Lung microvascular endothelial cell (primary cell): ENCODE measurements around the gene VWA8. TPM values are rescaled to one million over a fixed set of nuclear protein-coding genes. Genes with fewer than 3 reads are reported as not detected.
"Not testable (repeated sequence)": the region's sequence is repeated elsewhere in the genome, so short reads cannot be mapped to it uniquely, and the experiment has no call there.

Experiments used
- DNase-seq, 2 donors: peaks; one replicate each; pipeline versions ENCODE4 v3.0.0 to v3.0.0-alpha.2; 2010; ENCODE audit warnings: low read depth in 2 of 2
- total RNA-seq: library from RNA; depleted of rRNA; stranded (reverse); fragments of >200 nt; gene quantifications from 2 replicates; pipeline ENCODE4 v1.2.1, GENCODE V29; 2014

VWA8 gene
- total RNA-seq, 1 donor from 2014 or later: 5.4 TPM

DNA sequence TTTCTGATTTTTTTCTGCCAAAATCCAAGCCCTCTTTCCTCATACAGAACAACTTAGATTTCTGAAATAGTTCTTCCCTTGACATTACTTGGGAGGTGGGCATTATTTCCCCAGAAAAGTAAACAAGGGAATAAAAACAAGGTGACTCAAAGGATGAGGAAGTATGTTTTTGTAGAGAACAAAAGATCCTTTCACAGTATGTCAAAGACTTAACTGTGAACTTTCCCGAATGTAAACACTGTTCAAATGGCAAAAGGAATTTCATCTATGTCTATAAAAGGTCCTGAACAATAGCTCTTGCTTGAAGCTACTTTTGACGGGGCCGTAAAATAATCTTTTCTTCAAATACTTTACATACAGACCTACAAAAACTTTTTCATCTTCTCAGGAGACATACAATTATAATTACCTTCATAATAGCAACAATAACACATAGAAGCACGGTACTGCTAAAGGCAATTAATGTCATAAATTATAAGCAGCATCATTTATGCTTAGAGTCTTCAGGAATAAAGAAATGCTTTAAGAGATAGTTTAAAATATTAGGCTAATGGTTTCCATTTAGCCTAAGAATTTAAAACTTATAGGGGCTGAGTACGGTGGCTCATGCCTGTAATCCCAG, 312.5 kb downstream of the VWA8 start:
- peak; percentile 33 to 93 for DNase-seq

- DNase-seq: peak; percentile 28 to 74
These were observed 313.1 kb downstream of the VWA8 start for GRCh38 chr13:41647699-41648313.

DNA sequence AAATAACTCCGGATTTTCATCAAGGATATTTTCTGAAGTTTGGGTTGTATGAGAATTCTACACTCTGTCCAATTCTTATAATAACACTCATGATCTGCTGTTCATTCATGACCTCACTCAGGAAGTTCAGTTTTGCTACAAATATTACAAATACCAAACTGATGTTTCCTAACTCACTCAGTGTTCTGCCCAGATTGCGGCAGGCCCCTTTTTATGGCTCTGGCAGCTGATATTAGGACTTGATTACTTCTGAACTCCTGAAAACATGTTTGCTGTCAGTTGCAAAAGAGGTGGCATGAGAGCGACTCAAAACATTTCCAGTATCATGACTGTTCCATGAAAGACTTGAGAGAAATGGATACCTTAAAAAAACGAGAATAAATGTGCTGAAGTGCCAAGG, 315.6 kb downstream of the VWA8 start:
- peak; percentile 88 to 95 for DNase-seq

DNA sequence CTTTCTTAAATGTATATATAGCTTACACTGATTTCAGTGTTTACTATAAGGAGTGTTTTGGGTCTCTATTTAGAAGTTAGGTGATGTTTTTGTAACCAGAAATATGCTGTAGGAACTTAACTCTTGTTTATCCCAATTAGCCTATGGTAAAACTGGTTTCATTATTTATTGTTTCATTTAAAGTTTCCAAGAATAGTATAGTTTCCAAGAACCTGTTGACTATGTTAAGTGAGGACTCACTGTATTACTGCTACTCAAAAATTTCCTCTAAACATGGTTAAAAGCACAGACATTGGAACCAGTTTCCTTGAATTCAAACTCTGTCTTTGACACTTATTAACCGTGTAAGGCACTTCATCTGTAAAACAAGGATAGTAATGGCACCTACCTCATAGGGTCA, 316.2 kb downstream of the VWA8 start:
- no peak for DNase-seq

GRCh38 chr13:41643507-41643906, 317.4 kb downstream of the VWA8 start:
- no peak for DNase-seq

GRCh38 chr13:41641961-41642360, 318.9 kb downstream of the VWA8 start:
- DNase-seq: no peak

- no peak for DNase-seq
These were observed 319.5 kb downstream of the VWA8 start for GRCh38 chr13:41641429-41641828.

DNA sequence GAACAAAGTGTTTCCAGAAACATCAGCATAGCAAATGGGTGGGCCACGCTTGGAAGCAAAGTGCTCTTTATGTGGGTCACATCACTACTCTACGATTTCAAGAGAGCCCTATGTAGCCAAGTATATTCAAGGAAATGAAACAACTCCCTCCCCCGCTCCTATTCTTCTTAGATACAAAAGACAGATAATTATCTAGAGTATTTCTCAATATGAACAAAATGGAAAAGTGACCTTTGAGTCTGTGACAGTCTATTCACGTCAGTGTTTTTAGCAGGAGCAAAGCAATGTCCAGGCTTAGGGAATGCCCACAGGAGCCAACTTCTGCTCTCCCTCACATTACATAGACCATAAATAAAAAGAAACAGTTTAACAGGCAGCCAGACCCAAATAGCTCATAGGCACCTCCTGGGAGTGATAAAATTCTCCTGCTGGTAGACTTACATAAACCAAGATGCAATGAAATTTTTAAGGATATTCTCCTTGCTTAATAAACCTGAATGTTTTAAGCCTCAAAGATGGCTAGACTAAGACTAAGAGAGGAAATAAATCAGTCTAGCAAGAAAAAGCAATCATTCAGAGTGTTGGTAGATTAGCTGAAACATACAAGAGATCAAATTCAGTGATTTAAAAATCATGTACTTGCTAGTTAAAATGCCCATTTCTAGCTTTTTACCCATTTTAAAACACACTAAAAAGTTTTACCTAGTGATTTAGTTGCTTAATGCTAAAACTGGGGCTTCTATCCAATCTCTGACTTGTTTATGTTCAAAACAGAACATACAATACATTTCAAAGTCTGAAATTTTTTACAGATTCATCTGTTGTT, 320.7 kb downstream of the VWA8 start:
- DNase-seq: peak in 1 of 2 donors; percentile 63

- no peak for DNase-seq
These were observed 321.5 kb downstream of the VWA8 start for GRCh38 chr13:41639237-41639904.

DNA sequence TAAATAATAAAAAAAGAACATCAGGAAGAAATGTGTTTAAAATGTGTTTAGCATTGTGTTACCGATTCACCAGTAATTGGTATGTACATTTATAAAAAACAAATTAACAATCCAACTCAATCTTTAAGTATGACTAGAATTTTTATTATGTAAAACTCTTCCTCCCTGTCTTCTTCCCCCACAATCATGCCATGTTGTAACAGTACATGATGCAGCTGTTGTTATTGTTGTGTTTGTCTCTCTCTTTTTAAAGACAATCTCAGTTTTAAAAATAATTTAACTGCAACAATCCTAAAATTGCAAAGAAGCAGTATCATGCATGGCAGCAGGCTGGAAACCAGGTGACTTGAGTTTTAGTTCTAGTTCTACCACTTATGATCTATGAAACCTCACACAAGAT, 323.3 kb downstream of the VWA8 start:
- DNase-seq: no peak

DNA sequence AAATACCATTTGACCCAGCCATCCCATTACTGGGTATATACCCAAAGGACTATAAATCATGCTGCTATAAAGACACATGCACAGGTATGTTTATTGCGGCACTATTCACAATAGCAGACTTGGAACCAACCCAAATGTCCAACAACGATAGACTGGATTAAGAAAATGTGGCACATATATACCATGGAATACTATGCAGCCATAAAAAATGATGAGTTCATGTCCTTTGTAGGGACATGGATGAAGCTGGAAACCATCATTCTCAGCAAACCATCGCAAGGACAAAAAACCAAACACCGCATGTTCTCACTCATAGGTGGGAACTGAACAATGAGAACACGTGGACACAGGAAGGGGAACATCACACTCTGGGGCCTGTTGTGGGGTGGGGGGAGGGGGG, 323.9 kb downstream of the VWA8 start:
- DNase-seq: not testable (repeated sequence)

DNA sequence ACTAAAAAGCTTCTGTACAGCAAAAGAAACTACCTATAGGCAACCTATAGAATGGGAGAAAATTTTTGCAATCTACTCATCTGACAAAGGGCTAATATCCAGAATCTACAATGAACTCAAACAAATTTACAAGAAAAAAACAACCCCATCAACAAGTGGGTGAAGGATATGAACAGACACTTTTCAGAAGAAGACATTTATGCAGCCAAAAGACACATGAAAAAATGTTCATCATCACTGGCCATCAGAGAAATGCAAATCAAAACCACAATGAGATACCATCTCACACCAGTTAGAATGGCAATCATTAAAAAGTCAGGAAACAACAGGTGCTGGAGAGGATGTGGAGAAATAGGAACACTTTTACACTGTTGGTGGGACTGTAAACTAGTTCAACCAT, 324.3 kb downstream of the VWA8 start:
- DNase-seq: not testable (repeated sequence)

- DNase-seq: no peak
These were observed 326.5 kb downstream of the VWA8 start for GRCh38 chr13:41634407-41634806.

- no peak for DNase-seq
These were observed 327.1 kb downstream of the VWA8 start for GRCh38 chr13:41633776-41634175.

- no peak for DNase-seq
These were observed 329.5 kb downstream of the VWA8 start for GRCh38 chr13:41631296-41631965.

DNA sequence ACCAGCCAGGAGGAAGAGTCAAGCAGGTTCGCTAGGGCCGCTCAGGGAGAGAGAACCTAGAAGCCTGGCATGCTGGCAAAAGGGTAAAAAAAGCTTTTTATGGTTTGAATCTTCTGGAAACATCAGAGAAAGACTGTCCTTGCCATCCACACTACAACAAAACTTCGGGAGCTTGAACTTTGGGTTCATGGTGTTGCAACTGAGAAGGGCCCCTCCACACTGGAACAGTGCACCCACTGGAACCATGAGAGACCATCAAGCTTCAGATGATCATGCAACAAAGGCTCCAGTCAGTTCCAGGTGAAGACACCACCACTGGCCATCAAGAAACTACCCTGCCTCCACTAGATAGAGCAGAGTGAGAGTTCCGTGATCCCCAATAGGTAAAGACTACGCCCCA, 333.5 kb downstream of the VWA8 start:
- no peak for DNase-seq

- DNase-seq: no peak
These were observed 336.9 kb downstream of the VWA8 start for GRCh38 chr13:41624041-41624440.

GRCh38 chr13:41622432-41623429, 338.2 kb downstream of the VWA8 start:
- peak in 1 of 2 donors; percentile 43 for DNase-seq

DNA sequence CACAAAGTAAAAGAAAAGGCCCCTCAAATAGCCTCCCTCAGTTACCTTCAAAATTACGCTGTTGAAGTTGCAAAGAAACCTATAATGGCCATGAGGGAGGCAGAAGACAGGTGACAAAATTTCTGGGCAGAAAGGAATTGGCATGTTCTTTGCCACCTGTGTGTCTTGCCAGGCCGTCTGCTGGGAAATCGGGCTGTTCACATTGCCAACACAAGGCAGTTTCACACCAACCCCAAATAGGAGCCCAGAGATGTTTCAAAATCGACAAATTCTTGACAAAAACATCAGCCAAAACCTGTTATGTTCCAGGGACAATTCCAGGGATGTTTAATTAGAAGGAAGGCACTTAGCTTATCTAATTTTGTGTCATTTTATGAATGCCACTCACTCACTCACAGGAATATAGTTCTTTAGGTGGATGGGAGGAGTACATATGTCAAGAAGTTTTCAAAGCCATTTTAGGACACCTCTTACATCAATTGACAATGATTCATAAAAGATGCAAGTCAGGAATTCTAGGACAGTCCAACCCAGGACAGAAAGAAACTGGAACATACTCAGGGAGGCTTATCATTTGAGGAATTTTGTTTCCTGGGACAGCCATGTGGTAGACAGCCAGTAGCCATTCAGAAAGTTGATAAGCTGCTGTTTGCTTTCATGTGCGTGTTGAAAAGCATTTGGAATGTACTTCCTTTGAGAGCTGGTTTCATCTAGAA, 339.0 kb downstream of the VWA8 start:
- no peak for DNase-seq

DNA sequence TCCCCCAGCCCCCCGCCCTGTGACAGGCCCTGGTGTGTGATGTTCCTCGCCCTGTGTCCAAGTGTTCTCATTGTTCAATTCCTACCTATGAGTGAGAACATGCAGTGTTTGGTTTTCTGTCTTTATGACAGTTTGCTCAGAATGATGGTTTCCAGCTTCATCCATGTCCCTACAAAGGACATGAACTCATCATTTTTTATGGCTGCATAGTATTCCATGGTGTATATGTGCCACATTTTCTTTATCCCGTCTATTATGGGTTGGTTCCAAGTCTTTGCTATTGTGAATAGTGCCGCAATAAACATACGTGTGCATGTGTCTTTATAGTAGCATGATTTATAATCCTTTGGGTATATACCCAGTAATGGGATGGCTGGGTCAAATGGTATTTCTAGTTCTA, 343.3 kb downstream of the VWA8 start:
- not testable (repeated sequence) for DNase-seq
